HG03196 (cell line): ENCODE results near the gene ZNHIT2.
A peak's percentile ranks its signal among the peaks of the same experiment; 100 is the strongest.

Source experiments
- ATAC-seq: cut with Tn5 transposase; IDR thresholded peaks from one replicate; pipeline ENCODE4 v1.9.1; 2021; ENCODE audit not compliant: unreplicated experiment

ZNHIT2 gene

GRCh38 chr11:65134952-65135632, 17.6 kb upstream of the ZNHIT2 start:
- ATAC-seq = peak; percentile 61

DNA sequence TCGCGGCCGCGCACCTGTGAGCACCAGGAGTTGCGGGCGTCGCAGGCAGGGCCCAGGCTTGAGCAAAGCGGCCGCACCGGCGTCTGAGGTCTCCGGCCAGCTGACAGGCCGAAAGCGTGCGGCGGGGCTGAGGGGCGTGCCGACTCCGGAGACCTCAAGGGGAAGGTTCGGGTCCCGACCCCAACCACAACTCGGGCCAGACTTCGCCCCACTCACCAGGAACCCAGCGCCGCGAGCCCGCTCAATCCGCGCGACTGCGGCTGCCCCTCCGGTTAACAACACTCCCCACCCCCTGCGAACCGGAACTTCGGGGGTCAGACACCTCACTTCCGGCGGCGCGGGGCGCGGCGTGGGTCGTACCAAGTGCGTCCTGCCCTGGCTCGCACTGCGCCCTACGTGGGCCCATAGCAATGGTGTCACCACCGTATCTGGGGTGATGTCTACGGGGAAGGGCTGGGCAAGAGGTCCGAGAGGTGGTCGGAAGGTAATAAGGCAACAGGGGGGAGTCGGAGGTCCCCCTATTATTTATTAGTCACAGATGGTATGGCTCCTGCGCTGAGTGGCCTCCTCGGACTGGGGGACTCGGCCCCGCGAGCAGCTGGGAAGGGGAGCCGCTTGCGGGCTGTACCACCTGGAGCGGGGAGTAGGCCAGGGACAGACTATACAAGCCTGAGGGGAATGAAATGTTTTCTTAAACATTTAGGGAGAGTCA, 16.9 kb upstream of the ZNHIT2 start, which contains the start of gene SYVN1:
TSS of gene SYVN1 (minus strand) at position 280 of the 712 bp plus-strand sequence. CDS start 918 bp downstream, outside the sequence.
- peak; percentile 51 for ATAC-seq

- no peak for ATAC-seq
Observed at GRCh38 chr11:65133724-65134123, 16.2 kb upstream of the ZNHIT2 start.

- ATAC-seq = no peak
Observed at GRCh38 chr11:65132988-65133700, 15.6 kb upstream of the ZNHIT2 start.

DNA sequence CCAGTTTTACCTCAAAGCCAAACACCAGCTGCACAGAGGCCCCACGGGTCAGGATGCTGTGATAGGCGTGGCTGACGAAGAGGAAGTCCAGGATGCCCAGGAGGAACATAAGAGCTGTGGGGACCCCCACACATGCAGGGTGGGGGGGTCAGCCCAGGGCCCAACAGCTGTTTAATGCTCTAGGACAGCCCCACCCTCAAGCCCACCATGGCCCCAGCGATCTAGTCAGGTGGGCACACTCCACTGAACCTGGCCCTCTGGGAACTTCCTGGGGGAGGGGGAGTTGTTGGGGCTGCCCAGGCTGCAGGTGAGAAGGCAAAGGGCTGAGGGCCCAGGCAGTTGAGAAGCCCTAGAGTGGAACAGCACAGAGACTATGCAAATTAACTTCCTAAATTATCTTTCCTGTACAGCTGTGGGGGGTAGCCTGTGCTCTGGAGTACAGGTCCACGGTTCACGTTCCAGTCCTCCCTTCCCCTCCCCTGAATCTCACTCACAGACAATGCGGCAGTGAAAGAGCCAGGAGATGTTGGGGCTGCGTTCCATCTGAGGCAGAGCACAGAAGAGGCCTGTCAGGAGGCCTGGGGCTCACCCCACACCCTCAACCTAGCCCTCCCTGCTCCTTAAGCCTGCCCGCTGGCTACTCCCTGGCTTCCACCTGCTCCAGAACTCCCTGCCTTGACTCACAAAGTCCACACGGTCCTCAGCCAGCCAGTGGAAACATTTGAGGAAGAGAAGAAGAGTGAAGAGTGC, 14.9 kb upstream of the ZNHIT2 start:
- ATAC-seq = no peak

DNA sequence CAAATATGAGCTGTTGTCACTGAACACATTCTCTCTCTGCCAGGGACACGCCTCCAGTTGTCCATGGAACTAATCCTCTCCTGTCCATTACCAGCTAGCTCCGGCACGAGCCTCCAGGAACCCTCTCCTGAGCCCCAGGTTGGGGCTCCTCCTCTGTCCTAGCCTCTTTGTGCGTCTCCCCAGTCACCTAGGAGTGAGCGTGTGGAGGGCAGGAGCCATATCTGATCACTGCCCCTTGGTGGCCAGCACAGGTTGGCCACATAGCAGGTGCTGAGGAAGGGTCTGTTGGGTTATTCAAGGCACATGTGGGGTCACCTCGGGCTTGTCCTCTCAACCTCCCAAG, 14.4 kb upstream of the ZNHIT2 start:
- no peak for ATAC-seq

DNA sequence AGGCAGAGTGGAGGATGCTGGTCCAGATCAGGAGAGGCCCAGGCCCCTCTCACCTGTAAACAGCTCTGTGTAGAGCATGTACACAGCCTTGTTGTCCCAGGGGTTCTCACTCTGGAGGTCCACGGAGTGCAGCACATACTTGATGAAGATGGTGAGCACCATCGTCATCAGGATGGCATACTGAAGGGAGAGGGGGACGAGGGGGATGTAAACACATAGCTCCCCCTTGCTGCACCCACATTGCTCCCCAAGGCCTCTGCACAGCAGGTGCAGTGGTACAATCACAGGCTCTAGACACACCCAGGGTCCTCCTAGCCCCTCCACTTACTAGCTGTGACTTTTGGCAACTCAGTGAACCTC, 13.9 kb upstream of the ZNHIT2 start:
- no peak for ATAC-seq

DNA sequence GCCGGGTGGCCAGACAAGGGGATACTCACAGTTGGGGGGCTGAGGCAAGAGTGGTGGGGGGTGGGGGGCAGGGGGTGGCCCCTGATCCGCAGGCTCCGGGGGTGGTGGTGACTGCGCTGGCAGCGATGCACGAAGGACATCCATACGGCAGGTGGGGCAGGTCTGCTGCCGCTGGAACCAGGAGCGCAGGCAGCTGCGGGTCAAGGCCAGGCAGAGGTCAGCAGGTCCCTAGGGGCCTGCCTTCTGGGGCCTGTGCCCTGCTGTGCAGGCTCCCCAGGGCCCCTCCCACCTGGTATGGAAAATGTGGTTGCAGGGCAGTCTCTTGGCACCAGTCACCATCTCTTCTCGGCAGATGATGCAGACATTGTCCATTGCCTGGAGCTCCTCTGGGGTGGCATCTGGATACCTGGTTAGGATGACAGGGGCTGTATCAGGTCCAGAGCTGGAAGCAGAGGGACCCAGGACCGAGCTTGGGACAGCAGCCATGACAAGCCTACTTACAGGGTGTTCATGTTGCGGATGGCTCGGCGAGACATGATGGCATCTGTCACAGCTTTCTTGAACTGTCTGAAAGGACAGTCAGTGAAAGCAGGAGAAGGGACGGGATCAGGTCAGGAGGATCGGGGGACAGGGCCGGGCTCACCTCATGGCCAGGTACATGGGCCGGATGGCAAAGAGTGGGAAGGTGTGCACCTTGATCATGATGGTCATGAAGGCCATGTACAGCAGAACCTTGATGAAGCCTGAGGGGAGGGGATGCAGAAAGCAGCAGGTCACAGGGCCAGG, 13.3 kb upstream of the ZNHIT2 start:
- ATAC-seq = no peak

GRCh38 chr11:65129649-65130441, 12.3 kb upstream of the ZNHIT2 start:
- no peak for ATAC-seq

DNA sequence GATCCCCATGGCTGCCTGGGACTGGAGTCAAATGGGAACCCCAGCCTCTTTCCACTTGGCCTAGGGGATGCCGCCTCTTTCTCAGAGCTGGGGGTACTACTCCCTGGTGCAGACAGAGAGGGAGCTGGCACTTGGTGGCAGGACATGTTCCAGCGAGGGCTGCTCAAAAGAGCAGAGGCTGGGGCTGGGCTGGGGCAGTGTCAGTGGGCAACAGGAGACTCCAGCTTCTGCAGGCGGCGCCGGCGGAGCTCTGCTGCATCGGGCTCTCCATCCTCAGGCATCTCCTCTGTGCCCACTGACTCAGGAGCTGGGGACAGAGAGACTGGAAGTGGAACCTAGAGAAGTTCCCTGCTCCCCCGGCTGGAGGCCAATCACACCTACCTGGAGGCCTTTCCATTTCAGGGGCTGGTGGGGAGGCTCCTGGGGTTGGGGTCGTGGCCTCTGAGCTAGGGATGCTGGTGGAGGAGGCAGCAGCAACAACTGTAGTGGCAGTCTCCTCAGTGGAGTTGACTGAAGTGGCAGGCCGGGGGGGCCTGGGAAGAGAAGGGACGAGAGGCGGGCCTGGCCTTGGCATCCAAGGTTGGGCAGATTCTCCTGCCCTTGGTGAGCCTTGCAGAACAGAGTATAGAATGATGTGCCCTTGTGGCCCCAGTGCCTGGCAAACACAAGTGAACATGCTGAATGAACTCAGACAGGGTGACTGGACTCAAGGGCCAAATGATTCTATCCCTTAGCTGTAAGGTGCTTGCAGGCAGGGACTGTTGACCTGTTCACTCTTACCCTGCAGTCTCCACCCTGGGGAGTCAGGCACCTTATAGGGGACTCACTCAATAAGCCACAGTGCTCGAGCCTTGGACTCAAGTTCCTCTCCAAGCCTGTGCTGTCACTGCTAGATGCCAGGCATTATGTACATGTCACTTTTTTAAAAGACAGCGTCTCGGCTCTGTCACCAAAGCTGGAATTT, 11.0 kb upstream of the ZNHIT2 start:
- no peak for ATAC-seq

DNA sequence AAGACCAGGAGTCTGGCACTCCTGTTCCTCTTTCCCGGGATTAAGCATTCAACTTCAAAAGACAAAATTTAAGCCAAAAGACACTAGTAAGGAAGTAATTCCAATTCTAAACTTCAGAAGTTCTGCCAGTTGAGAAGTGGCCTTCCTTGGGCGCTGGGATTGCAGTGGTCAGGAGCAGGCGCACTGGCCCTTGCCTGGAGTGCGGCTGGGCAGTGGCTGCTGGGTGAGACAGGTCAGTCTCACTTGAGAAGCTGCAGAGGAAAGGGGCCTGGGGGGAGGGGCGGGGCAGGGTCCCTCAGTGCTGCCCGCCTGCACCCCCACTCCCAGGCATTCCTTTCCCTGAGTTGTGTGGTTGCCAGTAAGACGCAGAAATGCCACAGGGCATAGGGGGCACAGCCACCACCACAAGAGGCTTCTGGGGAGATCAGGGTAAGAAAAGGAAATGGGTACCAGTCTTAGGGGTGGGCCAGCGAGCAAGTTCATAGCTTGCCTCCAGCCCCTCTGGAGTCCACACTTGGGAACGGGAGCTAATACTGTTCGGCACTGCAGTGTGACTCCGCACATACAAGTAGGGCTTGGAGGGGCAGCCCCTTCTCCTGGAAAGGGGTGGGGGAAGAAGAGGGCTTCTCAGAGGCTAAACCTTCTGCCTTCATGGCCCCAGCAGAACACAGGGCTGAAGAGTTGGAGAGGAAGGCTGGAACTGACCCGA, 10.1 kb upstream of the ZNHIT2 start:
- no peak for ATAC-seq

GRCh38 chr11:65126624-65127274, 9.2 kb upstream of the ZNHIT2 start:
- ATAC-seq = no peak

DNA sequence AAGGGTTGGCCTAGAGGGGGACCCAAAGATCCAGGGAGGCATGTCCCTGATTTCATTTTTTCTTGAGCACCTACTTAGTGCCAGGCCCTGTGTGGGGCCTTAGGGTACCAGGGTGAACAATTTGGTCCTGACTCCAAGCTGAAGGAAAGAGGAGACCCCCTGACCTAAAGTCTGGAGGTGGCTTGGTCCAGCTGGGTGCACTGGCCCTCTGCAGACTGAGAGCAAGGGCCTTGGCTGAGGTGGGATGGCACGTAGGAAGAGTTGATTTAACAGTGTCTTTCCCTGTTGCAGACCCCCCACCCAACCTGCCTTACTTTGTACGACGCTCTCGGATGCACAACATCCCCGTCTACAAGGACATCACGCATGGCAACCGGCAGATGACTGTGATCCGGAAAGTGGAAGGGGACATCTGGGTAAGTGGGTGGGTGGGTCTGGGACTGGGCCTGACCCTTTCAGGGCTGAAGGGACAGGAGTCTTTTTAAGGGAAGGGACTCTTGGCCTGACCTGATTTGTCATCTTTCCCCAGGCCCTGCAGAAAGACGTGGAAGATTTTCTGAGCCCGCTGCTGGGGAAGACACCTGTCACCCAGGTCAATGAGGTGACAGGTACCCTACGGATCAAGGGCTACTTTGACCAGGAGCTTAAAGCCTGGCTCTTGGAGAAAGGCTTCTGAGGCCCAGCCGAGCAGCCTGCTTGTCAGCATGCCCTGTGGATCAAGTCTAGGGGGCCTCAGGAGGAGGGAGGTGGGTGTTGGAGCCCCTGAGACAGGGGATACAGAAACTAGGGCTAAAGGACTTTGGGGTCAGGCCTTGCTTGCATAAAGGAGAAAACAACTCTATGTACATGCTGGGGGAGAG, 7.9 kb upstream of the ZNHIT2 start:
- ATAC-seq = no peak

DNA sequence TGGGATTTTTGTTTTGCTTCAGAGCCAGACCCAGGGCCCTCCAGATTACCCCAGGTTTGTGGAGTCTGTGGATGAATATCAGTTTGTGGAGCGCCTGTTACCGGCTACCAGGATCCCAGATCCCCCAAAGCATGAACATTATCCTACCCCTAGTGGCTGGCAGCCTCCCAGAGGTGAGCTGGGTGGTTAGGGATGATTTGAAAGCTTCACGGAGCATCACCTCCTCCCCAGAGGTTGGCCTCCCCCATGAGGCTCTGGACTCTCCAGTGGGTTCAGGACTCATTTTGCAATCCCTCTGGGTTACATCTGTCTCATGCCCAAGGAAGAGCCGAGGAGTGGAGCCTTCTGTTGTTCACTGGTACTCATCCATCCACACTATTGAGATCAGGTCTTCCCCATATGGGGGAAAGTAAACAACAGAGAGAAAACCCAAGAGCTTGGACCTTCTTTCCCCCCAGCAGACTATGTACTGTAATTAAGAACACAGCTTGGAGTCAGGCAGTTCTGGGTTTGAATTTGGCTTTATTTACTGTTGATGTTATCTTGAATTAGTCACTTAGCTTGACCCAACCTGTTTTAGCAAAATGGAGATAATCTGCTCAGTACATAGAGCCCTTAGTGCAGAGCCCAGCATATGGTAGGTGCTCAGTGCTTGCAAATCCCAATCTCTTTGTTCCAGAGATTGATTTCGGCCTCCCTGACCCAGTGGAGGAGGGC, 7.1 kb upstream of the ZNHIT2 start:
- no peak for ATAC-seq

DNA sequence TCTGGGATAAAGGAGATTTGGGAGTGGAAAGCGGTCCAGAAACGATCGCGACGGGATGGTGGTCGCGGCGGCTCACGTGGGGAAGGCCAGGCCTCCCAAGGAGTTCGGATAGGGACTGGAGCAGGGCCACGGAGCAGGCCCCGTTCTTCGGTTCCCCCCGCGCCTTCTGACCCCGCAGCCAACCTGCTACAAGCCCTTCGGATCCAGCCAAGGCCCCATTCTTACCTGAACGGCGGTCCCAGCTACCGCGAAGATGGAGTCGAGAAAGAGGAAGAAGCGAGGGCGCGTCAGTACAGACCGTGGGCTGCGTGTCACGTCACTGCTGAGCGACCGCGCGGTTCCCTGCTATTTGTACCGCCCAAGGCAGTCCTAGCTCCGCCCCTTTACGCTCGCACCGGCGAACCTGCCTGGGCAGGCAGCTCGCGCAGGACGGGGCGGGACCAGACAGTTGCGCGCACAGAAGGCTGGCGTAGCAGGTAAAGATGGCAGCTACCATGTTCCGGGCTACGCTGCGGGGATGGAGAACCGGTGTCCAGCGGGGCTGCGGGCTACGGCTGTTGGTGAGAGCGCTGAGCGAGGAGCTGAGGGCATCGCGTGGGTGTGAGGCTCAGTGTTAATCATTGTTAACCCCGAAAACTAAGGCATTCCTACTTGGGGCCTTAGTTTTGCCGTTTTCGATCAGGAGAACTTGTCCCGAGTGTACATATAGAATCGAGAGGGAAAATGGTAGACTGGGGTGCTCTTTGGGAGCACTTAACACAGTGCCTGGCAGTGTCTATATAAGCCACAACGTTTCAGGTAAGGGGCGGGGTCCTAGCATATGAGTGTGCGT, 4.6 kb upstream of the ZNHIT2 start, which contains the start of the genes FAU and MRPL49:
TSS of gene FAU (minus strand) at position 270 of the 832 bp plus-strand sequence. CDS start 321 bp downstream, outside the sequence.
TSS of gene MRPL49 (plus strand) at position 457 of the 832 bp plus-strand sequence. CDS start at position 483, 26 bp downstream.
- ATAC-seq = peak; percentile 78
